ENCODE measurements around the gene MPDZ. TPM values are rescaled to one million over a fixed set of nuclear protein-coding genes. Genes with fewer than 3 reads are reported as not detected.

The MPDZ gene
- total RNA-seq, 2 donors from 2014 or later = 57.3 to 61.5 TPM

GRCh38 chr9:13131991-13132390 is 147.5 kb downstream of the MPDZ start:
- Histone ChIP-seq H3K27me3 (no peaks in the 10 kb centered on the region), H3K27ac (no peak overlapping the region), H3K4me3 (no peak overlapping the region), H3K36me3 (peaks cover 59% of the 10 kb centered on the region), H3K9me3 (no peaks in the 10 kb centered on the region), H3K4me1 (no peaks in the 10 kb centered on the region)
- DNase-seq (ENCODE audit: low spot score) = no peak
- TF ChIP-seq CTCF (IDR thresholded peaks at IDR 0.05) = no peak

- no peak for DNase-seq (ENCODE audit: low spot score)
- H3K9me3 ChIP-seq = no peaks in the 10 kb centered on the region
- TF ChIP-seq CTCF (IDR thresholded peaks at IDR 0.05) = no peak
- H3K36me3 ChIP-seq = peaks cover 53% of the 10 kb centered on the region
- no peak overlapping the region for H3K4me3 ChIP-seq
- no peaks in the 10 kb centered on the region for H3K27me3 ChIP-seq
- no peaks in the 10 kb centered on the region for H3K4me1 ChIP-seq
- no peak overlapping the region for H3K27ac ChIP-seq
These were observed 148.1 kb downstream of the MPDZ start for GRCh38 chr9:13131416-13131815.

GRCh38 chr9:13128266-13128860 is 151.1 kb downstream of the MPDZ start:
- H3K9me3 ChIP-seq = no peaks in the 10 kb centered on the region
- no peak overlapping the region for H3K4me3 ChIP-seq
- TF ChIP-seq CTCF (IDR thresholded peaks at IDR 0.05) = no peak
- H3K36me3 ChIP-seq = peaks cover 39% of the 10 kb centered on the region
- no peaks in the 10 kb centered on the region for H3K27me3 ChIP-seq
- DNase-seq (ENCODE audit: low spot score) = no peak
- no peak overlapping the region for H3K27ac ChIP-seq
- H3K4me1 ChIP-seq = no peaks in the 10 kb centered on the region

- H3K27me3 ChIP-seq = no peaks in the 10 kb centered on the region
- peaks cover 40% of the 10 kb centered on the region for H3K36me3 ChIP-seq
- TF ChIP-seq CTCF (IDR thresholded peaks at IDR 0.05) = no peak
- DNase-seq (ENCODE audit: low spot score) = no peak
- no peak overlapping the region for H3K27ac ChIP-seq
- H3K4me3 ChIP-seq = no peak overlapping the region
- no peaks in the 10 kb centered on the region for H3K4me1 ChIP-seq
- H3K9me3 ChIP-seq = no peaks in the 10 kb centered on the region
These were observed 152.4 kb downstream of the MPDZ start for GRCh38 chr9:13127131-13127530.

GRCh38 chr9:13125261-13125660 is 154.2 kb downstream of the MPDZ start:
- Histone ChIP-seq H3K9me3 (no peaks in the 10 kb centered on the region), H3K4me3 (no peak overlapping the region), H3K36me3 (peaks cover 53% of the 10 kb centered on the region), H3K27me3 (no peaks in the 10 kb centered on the region), H3K27ac (no peak overlapping the region), H3K4me1 (no peaks in the 10 kb centered on the region)
- no peak for TF ChIP-seq CTCF (IDR thresholded peaks at IDR 0.05)
- no peak for DNase-seq (ENCODE audit: low spot score)

- Histone ChIP-seq H3K36me3 (peaks cover 49% of the 10 kb centered on the region), H3K4me3 (no peak overlapping the region), H3K27ac (no peak overlapping the region), H3K9me3 (no peaks in the 10 kb centered on the region), H3K27me3 (no peaks in the 10 kb centered on the region), H3K4me1 (no peaks in the 10 kb centered on the region)
- DNase-seq (ENCODE audit: low spot score) = no peak
- TF ChIP-seq CTCF (IDR thresholded peaks at IDR 0.05) = no peak
These were observed 156.6 kb downstream of the MPDZ start for GRCh38 chr9:13122756-13123369.

Measured in right atrium auricular region (tissue), 2 donors.